ENCODE results near the gene XIST.

Gene XIST

DNA sequence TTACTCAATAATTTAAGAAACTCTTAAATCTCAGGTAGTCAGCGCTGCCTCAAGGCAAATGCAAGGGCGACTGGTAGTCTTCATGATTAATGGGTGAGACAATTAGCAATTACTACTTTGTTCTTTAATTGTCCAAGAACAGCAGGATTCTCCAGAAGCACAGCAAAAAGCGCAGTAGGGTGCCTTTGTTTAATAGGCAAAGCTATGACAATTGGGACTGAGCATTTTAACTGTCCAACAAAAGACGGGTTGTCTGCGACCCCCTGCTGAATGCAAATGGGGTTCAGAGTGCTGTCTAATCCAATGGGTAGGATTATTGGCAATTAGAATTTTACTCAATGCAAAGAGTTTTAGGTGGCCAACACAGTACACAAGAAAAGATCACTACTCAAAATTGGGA is 3.4 kb downstream of the XIST start:
- Mint-ChIP-seq H3K27ac (no peak overlapping the region), H3K36me3 (no peaks in the 10 kb centered on the region), H3K4me1 (no peaks in the 10 kb centered on the region), H3K9me3 (peaks cover 3% of the 10 kb centered on the region), H3K4me3 (no peak overlapping the region)
- ATAC-seq (no peak), DNase-seq (ENCODE audit: low spot score in 2 of 2) (no peak)

DNA sequence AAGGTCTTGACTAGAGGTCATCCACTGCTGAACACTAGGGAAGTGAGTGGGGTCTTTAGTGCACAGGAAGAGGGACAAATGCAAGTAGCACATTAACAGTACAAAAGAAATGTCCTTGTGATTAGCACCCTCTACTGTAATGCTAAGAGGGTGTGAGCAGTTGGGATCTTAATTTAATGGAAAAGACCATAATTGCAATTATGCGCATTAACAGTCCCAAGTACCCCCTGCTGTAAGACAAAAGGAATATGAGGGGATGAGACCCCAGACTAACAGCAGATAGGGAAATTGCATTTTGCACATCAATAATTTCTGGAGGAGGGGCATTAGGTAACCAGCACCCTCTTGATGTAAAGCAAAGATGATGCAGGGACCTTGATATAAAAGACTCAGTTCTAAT is 4.5 kb downstream of the XIST start:
- Mint-ChIP-seq H3K36me3 (no peaks in the 10 kb centered on the region), H3K9me3 (peaks cover 3% of the 10 kb centered on the region), H3K4me1 (no peaks in the 10 kb centered on the region), H3K27ac (no peak overlapping the region), H3K4me3 (no peak overlapping the region)
- no peak for ATAC-seq
- no peak for DNase-seq (ENCODE audit: low spot score in 2 of 2)

DNA sequence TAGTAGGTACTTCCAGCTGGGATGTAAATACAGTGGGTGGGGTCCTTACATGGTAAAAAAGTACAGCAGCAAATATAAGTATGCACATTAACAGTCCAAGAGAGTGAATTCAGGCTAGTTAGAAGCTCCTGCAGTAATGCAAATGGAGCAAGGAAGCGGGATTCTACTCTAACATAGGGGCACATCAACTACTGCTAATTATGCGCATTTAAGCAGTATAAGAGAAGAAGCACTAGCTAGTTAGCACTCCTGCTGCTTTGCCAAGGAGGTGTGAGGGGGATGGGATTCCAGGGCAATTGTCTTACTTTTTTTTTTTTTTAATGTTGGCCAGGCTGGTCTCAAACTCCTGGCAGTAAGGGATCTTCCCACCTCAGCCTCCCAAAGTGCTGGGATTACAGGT is 5.4 kb downstream of the XIST start:
- H3K9me3 Mint-ChIP-seq: peaks cover 3% of the 10 kb centered on the region
- H3K27ac Mint-ChIP-seq: no peak overlapping the region
- no peak overlapping the region for H3K4me3 Mint-ChIP-seq
- H3K4me1 Mint-ChIP-seq: no peaks in the 10 kb centered on the region
- H3K36me3 Mint-ChIP-seq: no peaks in the 10 kb centered on the region
- ATAC-seq (no peak), DNase-seq (ENCODE audit: low spot score in 2 of 2) (no peak)

DNA sequence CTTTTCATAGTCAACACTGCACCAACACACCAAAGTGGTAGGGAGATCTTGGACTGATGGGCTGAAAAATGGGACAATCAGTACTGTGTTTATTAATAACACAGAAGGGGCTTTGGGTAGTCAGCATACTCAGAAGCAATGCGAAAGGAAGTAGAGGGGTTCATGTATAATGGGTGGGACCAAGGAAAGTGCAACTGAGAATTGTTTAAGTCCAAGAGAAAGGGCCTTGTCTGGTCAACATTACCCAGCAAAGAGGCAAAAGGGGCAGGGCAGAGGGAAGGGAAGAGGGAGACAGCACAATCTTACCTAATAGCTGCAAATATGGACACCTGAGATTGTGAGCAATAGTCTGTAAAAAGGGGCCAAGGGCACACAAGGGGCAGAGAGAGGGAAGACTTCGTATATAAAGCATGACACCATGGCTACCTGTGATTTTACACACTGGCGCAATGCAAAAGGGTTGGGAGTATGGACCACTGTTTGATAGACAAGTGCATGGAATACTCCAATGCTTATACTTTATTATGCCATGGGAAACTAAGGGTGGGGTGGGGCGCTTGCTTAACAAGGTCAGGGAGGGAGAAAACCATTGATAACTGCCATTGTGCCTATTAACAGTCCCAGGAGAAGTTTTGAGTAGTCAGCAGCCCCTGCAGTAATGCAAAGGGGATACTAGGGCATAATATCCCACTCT is 9.8 kb downstream of the XIST start:
- DNase-seq (ENCODE audit: low spot score in 2 of 2): no peak
- H3K27ac Mint-ChIP-seq: no peak overlapping the region
- no peak for ATAC-seq
- no peak overlapping the region for H3K4me3 Mint-ChIP-seq
- H3K9me3 Mint-ChIP-seq: no peaks in the 10 kb centered on the region
- no peaks in the 10 kb centered on the region for H3K36me3 Mint-ChIP-seq
- no peaks in the 10 kb centered on the region for H3K4me1 Mint-ChIP-seq

DNA sequence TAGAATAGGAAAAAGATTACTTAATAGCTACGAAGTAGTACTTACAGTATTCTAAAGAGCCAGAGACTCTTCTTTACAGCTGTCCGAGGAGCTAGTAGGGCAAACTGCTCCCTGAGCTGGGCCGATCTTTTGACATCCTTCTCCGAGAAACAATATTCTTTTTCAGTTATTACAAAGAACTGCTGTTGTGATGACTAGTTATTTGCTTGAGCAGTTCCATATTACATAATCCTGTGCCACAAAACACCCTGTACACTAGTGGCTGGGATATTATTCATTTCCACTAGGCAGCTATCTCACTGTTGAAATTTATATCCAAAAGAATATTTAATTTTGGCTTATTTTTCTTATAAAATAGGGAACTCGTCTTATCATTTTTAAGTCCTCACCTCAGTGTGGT is 11.2 kb downstream of the XIST start:
- Mint-ChIP-seq H3K4me3 (no peak overlapping the region), H3K27ac (no peak overlapping the region)
- ATAC-seq: no peak

DNA sequence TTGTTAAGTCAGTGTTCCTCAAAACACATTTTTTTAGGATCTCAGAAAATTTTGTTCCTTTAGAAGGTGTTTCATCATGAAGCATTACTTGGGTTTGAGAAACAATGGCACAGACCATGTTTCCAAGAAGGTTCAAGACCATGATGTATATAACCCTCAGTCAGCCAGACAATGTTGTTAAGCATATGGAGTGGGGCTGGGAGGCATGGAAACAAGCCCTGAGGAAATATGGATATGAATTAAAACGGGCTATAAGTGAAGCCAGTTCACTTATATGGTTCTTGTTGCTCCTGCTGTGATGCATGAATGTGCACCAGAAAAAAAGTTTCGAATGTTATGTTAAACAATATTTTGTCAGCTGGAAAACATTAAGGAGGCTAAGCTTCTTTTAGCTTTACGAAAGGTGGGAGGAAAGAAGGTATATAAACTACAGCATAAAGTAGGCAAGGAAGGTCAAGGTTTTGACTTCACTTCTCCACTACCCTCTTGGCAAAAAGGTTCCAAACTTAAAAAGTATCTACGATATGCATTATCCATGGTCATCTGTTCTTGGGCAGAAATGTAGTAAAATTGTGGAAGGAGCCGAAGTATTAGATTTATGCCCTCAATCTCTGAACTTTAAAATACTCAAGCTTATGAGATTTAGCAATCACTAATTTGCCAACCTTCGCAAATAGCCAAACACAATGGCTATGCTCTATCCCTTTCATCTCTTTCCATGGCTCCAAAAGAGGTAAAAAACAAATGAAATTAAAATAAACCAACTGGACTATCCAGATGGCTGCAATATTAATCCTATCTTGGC is 12.2 kb downstream of the XIST start:
- H3K27ac Mint-ChIP-seq: no peak overlapping the region
- no peaks in the 10 kb centered on the region for H3K36me3 Mint-ChIP-seq
- H3K4me3 Mint-ChIP-seq: no peak overlapping the region
- no peaks in the 10 kb centered on the region for H3K4me1 Mint-ChIP-seq
- DNase-seq (ENCODE audit: low spot score in 2 of 2) (no peak), ATAC-seq (no peak)
- H3K9me3 Mint-ChIP-seq: no peaks in the 10 kb centered on the region

More for the DNA sequence above, 11.2 kb downstream of the XIST start:
- no peaks in the 10 kb centered on the region for H3K9me3 Mint-ChIP-seq
- no peak for DNase-seq (ENCODE audit: low spot score in 2 of 2)
- H3K36me3 Mint-ChIP-seq: no peaks in the 10 kb centered on the region
- H3K4me1 Mint-ChIP-seq: no peaks in the 10 kb centered on the region

DNA sequence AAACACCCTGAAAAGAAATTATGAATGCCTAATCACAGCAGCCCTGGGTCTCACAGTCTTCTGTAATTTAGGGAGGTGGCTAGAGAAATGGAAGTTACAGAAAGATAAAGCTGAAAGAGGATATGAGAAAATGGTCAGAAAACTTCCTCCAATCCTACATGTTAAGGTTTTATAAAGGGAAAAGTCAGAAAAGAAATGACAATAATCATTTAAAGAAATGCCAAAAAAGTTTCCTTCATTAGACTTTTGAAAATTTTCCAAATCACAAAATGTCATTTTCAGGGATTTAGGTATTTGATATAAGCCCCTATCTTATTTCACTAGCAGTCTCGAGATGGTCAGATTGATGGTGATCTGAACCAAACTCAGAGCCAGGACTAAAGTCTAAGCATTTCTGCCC is 13.4 kb downstream of the XIST start:
- no peaks in the 10 kb centered on the region for H3K36me3 Mint-ChIP-seq
- H3K4me1 Mint-ChIP-seq: no peaks in the 10 kb centered on the region
- no peak overlapping the region for H3K4me3 Mint-ChIP-seq
- DNase-seq (ENCODE audit: low spot score in 2 of 2) (no peak), ATAC-seq (no peak)
- H3K9me3 Mint-ChIP-seq: no peaks in the 10 kb centered on the region
- H3K27ac Mint-ChIP-seq: no peak overlapping the region

DNA sequence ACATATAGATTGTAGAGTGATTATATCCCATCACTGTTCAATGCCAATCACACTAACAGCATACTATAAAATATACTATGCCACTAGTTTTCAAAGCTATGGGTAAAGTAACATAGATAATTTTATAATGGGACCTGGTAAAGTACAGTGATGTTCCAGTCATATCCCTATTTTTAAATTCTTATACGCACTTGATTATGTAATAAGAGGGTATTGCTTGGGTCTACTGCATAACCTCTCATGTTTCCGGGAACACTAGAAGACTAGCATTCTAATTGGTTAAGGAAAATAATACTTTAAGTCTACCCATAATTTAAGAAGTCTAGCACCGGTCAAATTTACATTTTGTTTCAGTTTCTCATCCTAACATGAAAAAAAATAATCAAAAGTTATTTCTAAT is 14.4 kb downstream of the XIST start:
- no peaks in the 10 kb centered on the region for H3K36me3 Mint-ChIP-seq
- H3K4me1 Mint-ChIP-seq: no peaks in the 10 kb centered on the region
- H3K4me3 Mint-ChIP-seq: no peak overlapping the region
- H3K27ac Mint-ChIP-seq: no peak overlapping the region
- H3K9me3 Mint-ChIP-seq: no peaks in the 10 kb centered on the region
- ATAC-seq (no peak), DNase-seq (ENCODE audit: low spot score in 2 of 2) (no peak)

DNA sequence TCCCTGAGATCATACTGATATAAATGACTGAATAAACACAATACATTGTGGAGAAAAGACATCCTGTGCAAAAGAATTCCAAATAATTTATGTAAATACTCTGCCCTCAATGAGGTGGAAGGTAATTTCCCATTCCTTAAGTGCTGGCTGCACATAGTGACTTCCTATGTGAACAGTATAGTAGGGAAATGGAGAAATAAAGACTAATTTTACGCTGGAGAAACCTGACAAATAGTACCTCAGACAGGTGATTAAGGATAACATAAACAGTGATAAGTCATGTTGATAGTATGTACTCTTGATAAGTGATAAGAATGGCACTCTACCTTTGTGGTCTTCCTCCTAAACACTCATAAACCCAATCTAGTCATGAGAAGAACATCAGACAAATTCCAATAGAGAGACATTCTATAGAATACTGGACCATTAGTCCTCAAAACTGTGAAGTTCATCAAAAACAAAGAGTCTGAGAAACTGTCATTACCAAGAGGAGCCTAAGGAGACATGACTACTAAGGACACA is 15.5 kb downstream of the XIST start:
- H3K27ac Mint-ChIP-seq: no peak overlapping the region
- no peak overlapping the region for H3K4me3 Mint-ChIP-seq
- H3K9me3 Mint-ChIP-seq: no peaks in the 10 kb centered on the region
- H3K4me1 Mint-ChIP-seq: no peaks in the 10 kb centered on the region
- H3K36me3 Mint-ChIP-seq: no peaks in the 10 kb centered on the region
- no peak for ATAC-seq
- no peak for DNase-seq (ENCODE audit: low spot score in 2 of 2)

DNA sequence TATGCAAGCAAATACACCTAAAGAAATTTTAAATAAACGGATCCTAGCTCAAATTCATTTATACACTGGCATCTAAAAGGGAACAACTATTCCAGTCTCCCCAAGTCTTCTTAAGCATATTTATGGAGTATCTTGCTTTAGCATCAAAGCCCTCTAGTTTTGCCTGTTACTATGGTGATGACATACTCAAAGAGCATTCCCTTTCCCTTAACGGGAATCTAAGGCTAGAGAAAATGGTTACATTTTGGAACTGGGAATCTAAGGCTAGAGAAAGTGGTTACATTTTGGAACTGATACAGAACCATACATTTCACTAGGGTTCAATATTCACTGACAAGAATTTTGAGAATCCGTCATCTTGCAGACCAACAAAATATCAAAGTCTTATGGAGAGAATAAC is 18.3 kb downstream of the XIST start:
- Mint-ChIP-seq H3K4me1 (no peaks in the 10 kb centered on the region), H3K36me3 (no peaks in the 10 kb centered on the region), H3K9me3 (no peaks in the 10 kb centered on the region), H3K27ac (no peak overlapping the region), H3K4me3 (no peak overlapping the region)
- DNase-seq (ENCODE audit: low spot score in 2 of 2) (no peak), ATAC-seq (no peak)

DNA sequence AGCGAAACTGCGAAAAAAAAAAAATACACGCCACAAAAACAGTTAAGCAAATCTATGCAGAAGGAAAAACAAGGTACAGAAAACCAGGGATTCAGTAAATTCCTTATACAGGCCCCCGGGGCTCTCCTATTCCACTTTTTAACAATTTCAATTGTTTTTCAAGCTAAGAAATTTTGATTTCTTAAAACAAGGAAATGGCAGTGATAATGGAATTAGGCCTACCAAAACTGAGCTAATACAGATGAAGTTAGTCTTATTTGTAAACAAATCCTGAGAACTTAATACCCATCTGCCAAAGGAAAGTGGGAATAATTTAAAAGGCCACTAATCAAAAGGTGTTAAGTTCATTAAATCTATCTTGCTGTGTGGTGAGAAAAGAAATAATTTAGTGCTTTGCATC is 20.2 kb downstream of the XIST start:
- no peak overlapping the region for H3K27ac Mint-ChIP-seq
- DNase-seq (ENCODE audit: low spot score in 2 of 2): no peak
- H3K4me3 Mint-ChIP-seq: no peak overlapping the region
- no peaks in the 10 kb centered on the region for H3K36me3 Mint-ChIP-seq
- no peak for ATAC-seq
- no peaks in the 10 kb centered on the region for H3K4me1 Mint-ChIP-seq
- no peaks in the 10 kb centered on the region for H3K9me3 Mint-ChIP-seq

DNA sequence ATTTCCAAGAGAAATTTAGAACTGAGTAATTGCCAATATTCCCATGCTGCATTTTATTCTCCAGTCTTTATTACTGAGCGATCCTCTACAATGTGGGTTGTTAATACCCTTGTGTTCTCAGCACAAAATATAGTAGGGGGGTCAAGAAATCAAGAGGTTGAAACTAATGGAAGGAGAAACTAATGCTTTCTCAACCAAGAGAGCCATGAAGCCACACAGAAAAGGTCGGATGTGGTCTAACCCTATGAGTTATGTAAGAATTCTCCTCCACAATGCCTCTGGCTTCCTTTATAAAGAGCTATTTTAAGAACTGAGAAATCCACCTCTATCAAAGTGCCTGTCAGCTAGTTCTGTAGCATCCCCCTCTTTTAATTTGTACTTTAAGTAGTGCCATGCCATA is 21.0 kb downstream of the XIST start:
- DNase-seq (ENCODE audit: low spot score in 2 of 2) (no peak), ATAC-seq (no peak)
- Mint-ChIP-seq H3K4me3 (no peak overlapping the region), H3K4me1 (no peaks in the 10 kb centered on the region), H3K27ac (no peak overlapping the region), H3K36me3 (no peaks in the 10 kb centered on the region), H3K9me3 (no peaks in the 10 kb centered on the region)

DNA sequence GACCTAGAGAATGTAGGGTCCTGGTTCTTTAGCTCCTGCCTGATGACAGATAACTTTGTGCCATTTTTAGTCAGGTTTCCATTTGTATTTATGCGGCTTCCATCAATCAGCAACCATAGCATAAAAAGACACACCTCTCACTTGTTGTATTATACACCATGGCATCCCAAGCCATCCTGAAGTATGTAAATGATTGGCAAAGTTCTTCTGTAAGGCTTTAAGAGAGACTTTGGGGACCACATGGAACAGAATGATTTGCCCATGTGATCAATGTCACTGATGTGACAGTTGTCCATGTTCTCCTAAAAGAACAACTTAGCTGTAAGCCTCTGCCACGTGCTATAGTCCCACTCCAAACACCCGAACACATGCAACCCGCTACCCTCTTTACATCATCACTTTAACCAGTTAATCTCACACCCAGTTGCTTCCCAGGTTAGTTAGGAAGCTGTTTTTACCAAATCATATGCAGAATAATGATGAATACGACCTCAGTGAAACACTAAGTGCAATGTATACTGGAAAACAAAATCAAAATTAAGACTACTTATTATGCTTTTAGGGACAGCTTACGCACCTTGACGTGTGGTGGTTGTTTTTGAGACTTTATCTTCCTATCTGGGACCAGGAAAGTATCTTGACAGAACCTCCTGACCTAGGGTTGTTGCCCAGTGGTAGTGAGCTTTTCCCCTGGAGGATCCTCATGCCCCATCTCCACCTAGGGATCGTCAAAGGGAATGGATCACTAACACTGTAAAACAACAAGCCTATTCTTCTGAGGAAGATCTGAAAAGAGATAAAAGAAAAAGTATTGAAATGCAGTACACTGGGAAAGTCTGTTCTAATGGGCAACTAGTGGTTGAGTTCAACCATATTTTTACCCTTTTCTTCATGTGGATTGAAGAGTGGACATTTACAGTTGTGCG is 21.8 kb downstream of the XIST start:
- Mint-ChIP-seq H3K4me1 (no peaks in the 10 kb centered on the region), H3K4me3 (no peak overlapping the region), H3K27ac (no peak overlapping the region), H3K36me3 (no peaks in the 10 kb centered on the region), H3K9me3 (no peaks in the 10 kb centered on the region)
- no peak for DNase-seq (ENCODE audit: low spot score in 2 of 2)
- ATAC-seq: no peak

DNA sequence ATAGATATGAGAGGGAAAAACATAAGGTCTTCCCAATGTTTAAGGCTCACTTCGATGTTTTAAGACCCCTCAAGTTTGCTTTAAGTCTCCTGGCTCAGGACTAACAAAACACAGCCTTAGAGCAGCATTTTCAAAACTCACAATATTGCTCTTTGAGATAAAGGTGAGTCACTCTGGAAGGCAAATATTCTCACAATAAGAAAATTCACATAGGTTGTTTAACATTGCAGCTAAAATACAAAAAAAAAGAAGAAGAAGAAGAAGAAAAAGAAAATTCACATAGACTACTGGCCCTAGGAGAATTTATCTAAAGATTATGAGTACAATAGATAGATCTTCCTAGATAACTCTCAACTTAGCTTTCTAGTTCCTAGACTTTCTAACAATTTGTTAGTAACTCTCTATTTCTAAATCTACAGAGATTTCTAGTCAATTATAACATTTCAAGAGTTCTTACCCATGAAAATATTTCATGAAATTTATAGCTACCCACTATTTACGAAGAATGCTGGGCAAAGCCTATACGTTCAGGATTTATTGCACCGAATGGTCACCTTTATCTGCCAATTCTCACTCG is 22.5 kb downstream of the XIST start:
- H3K36me3 Mint-ChIP-seq: no peaks in the 10 kb centered on the region
- no peak overlapping the region for H3K27ac Mint-ChIP-seq
- H3K4me1 Mint-ChIP-seq: no peaks in the 10 kb centered on the region
- no peaks in the 10 kb centered on the region for H3K9me3 Mint-ChIP-seq
- H3K4me3 Mint-ChIP-seq: no peak overlapping the region
- ATAC-seq: no peak
- no peak for DNase-seq (ENCODE audit: low spot score in 2 of 2)

DNA sequence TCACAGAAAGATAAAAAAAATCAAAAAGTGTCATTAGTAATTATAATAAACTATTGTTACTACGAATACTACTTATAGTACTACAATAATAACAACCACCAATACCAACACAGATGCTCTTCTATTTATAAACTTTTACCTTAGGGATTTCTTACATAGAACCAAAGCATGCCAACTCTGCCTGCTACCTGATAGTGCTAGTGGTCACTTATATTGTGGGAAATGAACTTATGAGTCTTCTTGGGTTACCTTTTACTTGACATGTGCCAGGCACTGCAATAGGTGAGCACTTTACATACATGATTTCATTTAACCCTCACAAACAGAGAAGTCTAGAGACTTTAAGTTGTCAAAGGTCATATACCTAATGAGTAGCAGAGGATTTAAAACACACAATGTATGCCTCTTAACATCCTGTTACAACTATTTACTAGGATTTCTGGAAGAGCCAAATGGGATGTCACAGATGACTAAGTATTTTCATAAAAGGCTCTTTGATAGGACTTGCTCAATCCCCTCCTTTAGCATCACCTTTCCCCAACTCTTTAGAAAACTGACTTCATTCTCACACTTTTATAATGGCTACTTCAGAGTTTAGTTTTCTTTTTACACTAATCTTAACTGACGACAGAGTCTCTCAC is 24.3 kb downstream of the XIST start:
- no peaks in the 10 kb centered on the region for H3K9me3 Mint-ChIP-seq
- no peaks in the 10 kb centered on the region for H3K36me3 Mint-ChIP-seq
- no peak overlapping the region for H3K4me3 Mint-ChIP-seq
- no peak for ATAC-seq
- no peaks in the 10 kb centered on the region for H3K4me1 Mint-ChIP-seq
- DNase-seq (ENCODE audit: low spot score in 2 of 2): no peak
- no peak overlapping the region for H3K27ac Mint-ChIP-seq
